RWPE2 (cell line): Measurements from ENCODE around the gene SYNE1.
A peak's percentile ranks its signal among the peaks of the same experiment; 100 is the strongest.

ENCODE experiments used
- ATAC-seq: fragments of 200-7000 bp; cut with Tn5 transposase; 3 replicates; pipeline ENCODE4 v1.9.1; 2021; ENCODE audit warnings: low read depth
- DNase-seq: peaks from one replicate; pipeline ENCODE4 v3.0.0-alpha.2; 2020; ENCODE audit warnings: low spot score
- H3K27ac ChIP-seq: fragments of 450-650 bp; 2 replicates; pipeline ENCODE4 v1.5.1; 2017; ENCODE audit warnings: mild to moderate bottlenecking; ENCODE audit not compliant: poor library complexity, severe bottlenecking
- H3K27me3 ChIP-seq: fragments of 250-450 bp; sonication (Bioruptor Pico); 2 replicates; pipeline ENCODE4 v1.5.1; 2021; ENCODE audit warnings: mild to moderate bottlenecking, moderate library complexity; ENCODE audit not compliant: insufficient read depth, poor library complexity, severe bottlenecking
- H3K36me3 ChIP-seq: fragments of 250-450 bp; sonication (Bioruptor Pico); 2 replicates; pipeline ENCODE4 v1.5.1; 2020; ENCODE audit warnings: low read depth, mild to moderate bottlenecking, moderate library complexity
- H3K4me1 ChIP-seq: fragments of 250-450 bp; sonication (Bioruptor Pico); 2 replicates; pipeline ENCODE4 v1.5.1; 2021; ENCODE audit warnings: mild to moderate bottlenecking, moderate library complexity; ENCODE audit not compliant: insufficient read depth, poor library complexity, severe bottlenecking
- H3K4me3 ChIP-seq: fragments of 250-450 bp; sonication (Bioruptor Pico); 2 replicates; pipeline ENCODE4 v1.5.1; 2021; ENCODE audit warnings: mild to moderate bottlenecking, moderate library complexity; ENCODE audit not compliant: severe bottlenecking
- H3K9me3 ChIP-seq: fragments of 250-450 bp; sonication (Bioruptor Pico); 2 replicates; pipeline ENCODE4 v1.5.1; 2021; ENCODE audit warnings: mild to moderate bottlenecking, moderate library complexity; ENCODE audit not compliant: severe bottlenecking
- CTCF ChIP-seq: fragments of 450-650 bp; IDR thresholded peaks from one replicate; pipeline ENCODE4 v1.5.1; 2017; ENCODE audit warnings: mild to moderate bottlenecking, moderate library complexity; ENCODE audit not compliant: poor library complexity, severe bottlenecking

Gene SYNE1

GRCh38 chr6:152509916-152510315 lies 127.2 kb downstream of the SYNE1 start:
- Histone ChIP-seq H3K4me1 (no peaks in the 10 kb centered on the region), H3K27me3 (no peaks in the 10 kb centered on the region), H3K4me3 (no peak overlapping the region), H3K27ac (no peak overlapping the region), H3K36me3 (no peaks in the 10 kb centered on the region), H3K9me3 (no peaks in the 10 kb centered on the region)
- DNase-seq = no peak
- ATAC-seq = no peak
- TF ChIP-seq CTCF = no peak

GRCh38 chr6:152508477-152508876 lies 128.7 kb downstream of the SYNE1 start:
- DNase-seq (no peak), ATAC-seq (no peak)
- no peak for TF ChIP-seq CTCF
- Histone ChIP-seq H3K4me1 (peaks cover 5% of the 10 kb centered on the region), H3K27ac (no peak overlapping the region), H3K27me3 (no peaks in the 10 kb centered on the region), H3K9me3 (no peaks in the 10 kb centered on the region), H3K36me3 (no peaks in the 10 kb centered on the region), H3K4me3 (no peak overlapping the region)

GRCh38 chr6:152503546-152503945 lies 133.6 kb downstream of the SYNE1 start:
- DNase-seq = no peak
- Histone ChIP-seq H3K4me1 (peaks cover 16% of the 10 kb centered on the region), H3K9me3 (no peaks in the 10 kb centered on the region), H3K4me3 (no peak overlapping the region), H3K27ac (no peak overlapping the region), H3K36me3 (no peaks in the 10 kb centered on the region), H3K27me3 (no peaks in the 10 kb centered on the region)
- ATAC-seq = peak; percentile 63; the same call in 2 of the 3 replicates
- TF ChIP-seq CTCF = no peak

- Histone ChIP-seq H3K4me1 (peaks cover 16% of the 10 kb centered on the region), H3K36me3 (no peaks in the 10 kb centered on the region), H3K27ac (no peak overlapping the region), H3K27me3 (no peaks in the 10 kb centered on the region), H3K9me3 (no peaks in the 10 kb centered on the region), H3K4me3 (no peak overlapping the region)
- DNase-seq (no peak), ATAC-seq (peak; percentile 65)
- no peak for TF ChIP-seq CTCF
Measured at GRCh38 chr6:152502421-152503188, 134.6 kb downstream of the SYNE1 start.

GRCh38 chr6:152499931-152500330 lies 137.2 kb downstream of the SYNE1 start:
- no peak for DNase-seq
- no peaks in the 10 kb centered on the region for H3K9me3 ChIP-seq
- no peak overlapping the region for H3K4me3 ChIP-seq
- no peak for ATAC-seq
- H3K36me3 ChIP-seq = no peaks in the 10 kb centered on the region
- peaks cover 16% of the 10 kb centered on the region for H3K4me1 ChIP-seq
- TF ChIP-seq CTCF = no peak
- H3K27me3 ChIP-seq = no peaks in the 10 kb centered on the region
- H3K27ac ChIP-seq = no peak overlapping the region
